ENCODE data around the gene PSG7.
"Not testable (repeated sequence)": the region's sequence is repeated elsewhere in the genome, so short reads cannot be mapped to it uniquely, and the experiment has no call there.

PSG7 gene

DNA sequence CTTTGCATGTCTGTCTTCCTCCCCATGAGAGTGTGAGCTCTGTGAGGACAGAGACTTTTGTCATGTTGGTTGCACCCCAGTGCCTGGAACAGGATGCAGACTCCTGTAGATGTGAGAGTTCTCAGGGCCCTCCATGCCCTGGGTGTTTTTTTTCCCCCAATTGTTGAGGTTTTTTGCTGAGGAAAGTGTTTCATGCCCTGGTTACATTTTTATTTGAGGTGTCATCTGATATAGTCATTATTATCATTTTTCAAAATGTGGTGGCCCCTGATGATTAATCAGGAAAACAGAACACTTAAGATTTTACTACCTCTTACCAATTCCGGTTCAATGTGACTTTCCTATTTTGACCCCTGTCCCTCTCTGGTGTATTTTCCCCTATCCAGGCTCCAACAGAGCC is 20.1 kb downstream of the PSG7 start:
- DNase-seq (ENCODE audit: low read depth in 2 of 2), result not testable (repeated sequence)

DNA sequence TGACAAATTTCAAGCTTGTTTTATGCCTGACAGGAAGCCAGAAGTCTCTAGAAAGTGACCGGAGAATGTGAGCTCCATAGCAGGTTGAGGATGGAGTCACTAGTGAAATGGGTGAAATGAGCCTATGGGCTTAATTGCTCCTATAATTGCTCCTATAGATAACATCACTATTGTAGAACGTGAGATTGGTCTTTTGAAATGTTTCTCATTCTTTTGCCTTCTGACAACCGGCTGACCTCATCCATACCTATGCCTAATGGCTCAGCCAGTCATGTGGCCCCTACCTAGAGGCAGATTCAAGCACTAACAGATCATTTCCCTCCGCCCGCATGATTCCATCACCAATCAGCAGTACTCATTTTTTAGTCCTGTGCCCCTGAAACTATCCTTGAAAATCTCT is 23.5 kb downstream of the PSG7 start:
- DNase-seq (ENCODE audit: low read depth in 2 of 2), result not testable (repeated sequence)

DNA sequence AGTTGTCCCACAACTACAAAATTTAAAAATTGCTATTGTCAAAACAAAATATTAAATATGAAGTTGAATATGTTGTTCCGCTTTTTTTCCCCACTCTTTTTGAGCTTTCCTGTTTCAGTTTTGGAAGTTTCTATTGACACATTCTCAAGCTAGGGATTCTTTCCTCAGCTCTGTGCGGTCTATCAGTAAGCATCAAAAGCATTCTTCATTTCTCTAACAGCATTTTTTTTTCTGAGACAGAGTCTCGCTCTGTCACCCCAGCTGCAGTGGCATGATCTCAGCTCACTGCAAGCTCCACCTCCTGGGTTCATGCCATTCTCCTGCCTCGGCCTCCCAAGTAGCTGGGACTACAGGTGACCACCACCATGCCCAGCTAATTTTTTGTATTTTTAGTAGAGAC is 24.1 kb downstream of the PSG7 start:
- DNase-seq (ENCODE audit: low read depth in 2 of 2), result not testable (repeated sequence)

DNA sequence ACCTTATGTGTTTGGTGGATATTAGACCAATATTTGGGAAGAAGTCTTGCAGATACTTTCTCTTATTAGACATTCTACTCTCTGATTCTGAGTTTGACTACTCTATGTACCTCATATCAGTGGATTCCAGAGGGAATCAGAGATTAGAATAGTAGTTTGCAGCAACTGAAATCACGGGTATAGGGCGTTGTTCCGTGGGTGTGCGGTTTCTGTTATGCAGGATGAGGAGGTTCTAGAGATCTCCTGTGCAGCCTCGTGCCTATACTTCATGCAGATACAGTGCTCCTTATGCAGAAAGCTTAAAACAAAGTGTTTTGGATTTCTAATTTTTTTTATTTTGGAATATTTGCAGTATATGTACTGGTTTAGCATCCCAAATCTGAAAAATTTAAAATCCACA is 25.3 kb downstream of the PSG7 start:
- DNase-seq (ENCODE audit: low read depth in 2 of 2), result not testable (repeated sequence)

DNA sequence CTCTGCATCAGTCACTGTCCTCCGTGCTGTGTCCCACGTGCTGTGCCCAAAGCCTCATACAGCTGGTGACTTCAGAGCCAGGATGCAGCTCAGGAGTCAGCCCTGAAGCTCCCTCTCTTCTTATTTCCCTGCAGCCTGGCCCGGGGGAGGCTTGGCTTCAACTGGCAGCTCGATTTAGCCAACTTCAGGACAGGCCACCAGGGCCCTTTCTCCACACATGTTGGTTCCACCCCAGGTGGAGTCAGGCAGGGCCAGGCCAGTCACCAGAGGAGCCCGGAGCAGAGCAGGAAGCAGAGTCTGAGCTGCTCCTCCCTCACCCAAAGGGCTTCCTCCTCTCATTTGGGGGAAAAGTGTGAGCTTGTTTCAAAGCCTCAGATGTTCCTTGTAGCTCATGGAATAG is 30.8 kb downstream of the PSG7 start:
- not testable (repeated sequence) for DNase-seq (ENCODE audit: low read depth in 2 of 2)

DNA sequence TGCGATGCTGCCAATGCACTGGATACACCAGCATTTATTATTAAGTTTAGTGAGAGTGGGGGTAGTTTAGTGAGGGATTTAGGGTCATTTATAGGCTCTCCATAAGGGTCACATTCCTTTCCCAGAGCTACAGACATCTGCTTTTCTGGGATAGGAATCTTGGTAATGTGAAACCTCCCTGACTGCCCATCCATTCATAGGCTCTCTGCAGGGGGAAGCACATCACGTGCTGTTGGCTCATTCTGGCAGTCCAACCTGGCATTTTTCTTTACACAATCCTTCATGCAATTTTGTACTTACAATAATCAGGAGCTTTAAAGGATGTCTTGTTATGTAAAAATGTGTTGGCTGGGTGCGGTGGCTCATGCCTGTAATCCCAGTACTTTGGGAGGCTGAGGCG is 36.4 kb downstream of the PSG7 start:
- not testable (repeated sequence) for DNase-seq (ENCODE audit: low read depth in 2 of 2)

DNA sequence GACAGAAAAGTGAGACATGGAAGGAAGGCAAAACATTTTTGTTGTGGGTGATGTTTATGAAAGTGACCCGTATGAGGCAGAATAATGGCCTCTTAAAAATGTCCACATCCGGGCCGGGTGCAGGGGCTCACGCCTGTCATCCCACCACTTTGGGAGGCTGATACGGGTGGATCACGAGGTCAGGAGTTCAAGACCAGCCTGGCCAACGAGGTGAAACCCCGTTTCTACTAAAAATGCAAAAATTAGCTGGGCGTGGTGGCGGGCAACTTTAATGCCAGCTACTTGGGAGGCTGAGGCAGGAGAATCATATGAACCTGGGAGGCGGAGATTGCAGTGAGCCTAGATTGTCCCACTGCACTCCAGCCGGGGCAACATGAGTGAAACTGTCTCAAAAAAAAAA is 37.3 kb downstream of the PSG7 start:
- not testable (repeated sequence) for DNase-seq (ENCODE audit: low read depth in 2 of 2)

DNA sequence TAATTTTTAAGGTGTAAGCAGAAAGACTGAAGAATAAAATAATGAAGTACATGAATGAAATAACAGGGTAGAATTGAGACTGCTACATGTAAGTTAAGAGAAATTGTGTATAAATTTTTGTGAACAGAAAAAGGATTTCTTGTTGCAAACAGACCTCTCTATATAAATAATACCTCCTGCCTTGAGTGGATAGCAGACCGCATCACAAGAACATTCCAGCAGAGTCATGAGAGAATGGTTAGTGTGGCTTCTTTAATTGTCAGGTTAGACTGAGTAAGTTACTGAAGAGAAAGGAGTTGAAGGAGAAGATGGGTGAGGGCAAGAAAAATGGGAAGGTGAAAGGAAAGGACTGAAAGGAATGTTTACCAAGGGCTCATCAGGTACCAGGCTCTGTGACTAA is 37.9 kb downstream of the PSG7 start:
- DNase-seq (ENCODE audit: low read depth in 2 of 2), result not testable (repeated sequence)

DNA sequence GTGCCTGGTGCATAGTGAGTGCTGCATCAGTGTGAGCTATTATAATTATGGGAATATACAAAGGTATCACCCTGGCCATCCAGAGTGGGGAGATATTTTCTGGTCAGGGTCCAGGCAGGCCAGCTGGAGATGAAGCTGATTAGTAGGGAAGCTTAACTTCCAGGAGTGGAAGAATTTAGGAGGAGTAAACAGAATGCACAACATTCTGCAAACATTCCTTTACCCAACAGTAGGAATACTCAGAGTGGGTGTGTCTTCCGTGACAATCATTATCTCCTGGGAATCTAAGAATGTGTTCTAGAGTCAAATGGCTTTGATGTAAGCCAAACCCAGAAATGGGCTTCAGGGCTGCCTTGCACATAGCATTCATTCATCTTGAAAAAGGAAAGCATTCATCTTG is 38.4 kb downstream of the PSG7 start:
- not testable (repeated sequence) for DNase-seq (ENCODE audit: low read depth in 2 of 2)

DNA sequence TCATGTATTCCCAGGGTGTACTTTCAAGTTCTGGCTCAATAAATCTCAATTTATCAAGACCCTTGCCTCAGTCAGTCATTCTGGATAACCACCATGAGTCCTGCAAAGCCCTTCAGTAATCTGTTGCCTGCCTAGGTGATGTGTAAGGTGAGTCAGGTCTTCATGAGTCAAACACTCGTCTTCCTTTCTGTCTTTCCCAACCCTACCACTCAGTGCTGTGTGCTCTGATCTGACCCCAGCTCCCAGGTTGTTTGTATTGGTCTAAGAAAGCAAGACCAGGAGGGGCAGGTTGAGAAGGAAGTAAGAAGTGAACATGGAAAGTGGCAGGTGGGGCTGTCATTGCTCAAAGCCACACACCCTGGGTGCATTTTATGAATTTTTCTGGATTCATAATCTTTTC is 39.3 kb downstream of the PSG7 start:
- DNase-seq (ENCODE audit: low read depth in 2 of 2), result not testable (repeated sequence)

DNA sequence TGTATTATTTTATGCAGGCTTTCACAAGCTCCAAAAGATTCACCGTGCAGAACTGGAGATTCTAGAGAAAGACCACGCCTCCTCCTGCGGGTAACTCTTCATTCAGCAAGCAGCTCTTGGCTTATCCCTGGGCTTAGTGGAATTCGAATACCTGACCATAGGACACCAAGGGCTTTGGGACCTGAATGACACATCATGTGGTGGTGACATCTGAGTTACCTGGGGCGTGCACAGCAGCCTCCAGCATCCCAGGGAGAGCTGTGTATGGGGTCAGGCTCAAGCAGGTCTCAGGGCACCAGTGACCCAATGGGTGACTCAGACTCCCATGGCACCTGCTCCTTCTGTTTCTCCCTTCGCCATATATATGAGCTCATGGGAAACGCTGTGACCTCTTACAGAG is 46.6 kb downstream of the PSG7 start:
- DNase-seq (ENCODE audit: low read depth in 2 of 2), result not testable (repeated sequence)

DNA sequence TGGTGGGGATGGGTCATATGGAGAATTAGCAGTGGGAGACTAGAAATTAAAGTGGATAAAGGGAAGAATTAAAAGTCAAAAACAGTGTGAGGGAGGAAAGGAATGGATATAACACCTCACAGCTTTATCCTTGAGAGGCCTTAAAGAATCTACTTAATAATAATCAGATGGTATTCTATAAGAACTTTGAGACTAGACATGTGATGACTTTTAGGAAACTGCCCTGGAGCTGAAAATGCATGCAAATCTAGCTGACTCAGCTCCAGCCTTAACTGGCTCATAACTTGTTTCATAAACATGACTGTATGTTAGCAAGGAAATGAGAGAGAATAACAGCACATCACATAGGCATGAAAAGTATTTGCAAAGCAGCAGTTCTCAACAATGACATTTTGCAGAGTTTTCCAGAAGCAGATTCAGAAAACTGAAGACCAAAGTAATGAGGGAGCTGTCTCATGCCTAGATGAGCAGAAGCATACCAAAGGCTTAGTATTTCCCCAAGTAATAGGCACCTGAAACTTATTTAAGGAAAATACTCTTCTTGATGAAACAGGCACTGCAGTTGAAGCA is 49.0 kb downstream of the PSG7 start:
- DNase-seq (ENCODE audit: low read depth in 2 of 2), result not testable (repeated sequence)

DNA sequence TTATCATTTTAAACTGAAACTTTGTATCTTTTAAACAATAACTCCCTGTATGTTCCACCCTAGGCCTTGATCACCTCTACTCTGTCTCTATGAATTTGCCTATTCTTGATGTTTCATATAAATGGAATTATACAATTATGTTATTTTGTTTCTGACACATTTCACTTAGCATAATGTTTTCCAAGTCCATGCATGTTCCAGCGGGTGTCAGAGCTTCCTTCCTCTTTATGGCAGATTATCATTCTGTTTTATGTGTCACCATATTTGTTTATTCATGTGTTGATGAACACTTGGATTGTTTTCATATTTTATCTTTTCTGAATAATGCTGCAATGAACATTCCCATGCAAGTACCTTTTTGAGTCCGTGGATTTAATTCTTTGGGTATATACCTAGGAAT is 54.3 kb downstream of the PSG7 start:
- DNase-seq (ENCODE audit: low read depth in 2 of 2), result not testable (repeated sequence)

DNA sequence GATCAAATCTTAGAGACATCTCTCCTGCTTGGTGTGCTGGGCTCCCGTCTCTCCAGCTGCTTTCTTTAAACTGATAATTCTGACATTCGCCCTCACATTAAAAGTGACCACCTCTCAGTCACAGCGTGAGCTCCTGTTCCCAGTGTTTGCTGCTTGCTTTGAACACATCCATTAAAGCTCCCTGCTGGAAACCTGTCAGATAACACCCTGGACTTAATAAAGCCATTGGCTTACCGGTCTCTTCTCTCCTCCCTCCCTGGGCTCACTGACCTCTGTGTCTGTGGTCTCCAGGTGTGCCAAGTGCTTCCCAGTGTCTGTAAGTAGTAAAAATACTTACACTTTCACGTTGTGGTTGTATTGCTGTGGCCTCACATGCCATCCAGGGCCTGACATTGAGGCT is 55.0 kb downstream of the PSG7 start:
- not testable (repeated sequence) for DNase-seq (ENCODE audit: low read depth in 2 of 2)

DNA sequence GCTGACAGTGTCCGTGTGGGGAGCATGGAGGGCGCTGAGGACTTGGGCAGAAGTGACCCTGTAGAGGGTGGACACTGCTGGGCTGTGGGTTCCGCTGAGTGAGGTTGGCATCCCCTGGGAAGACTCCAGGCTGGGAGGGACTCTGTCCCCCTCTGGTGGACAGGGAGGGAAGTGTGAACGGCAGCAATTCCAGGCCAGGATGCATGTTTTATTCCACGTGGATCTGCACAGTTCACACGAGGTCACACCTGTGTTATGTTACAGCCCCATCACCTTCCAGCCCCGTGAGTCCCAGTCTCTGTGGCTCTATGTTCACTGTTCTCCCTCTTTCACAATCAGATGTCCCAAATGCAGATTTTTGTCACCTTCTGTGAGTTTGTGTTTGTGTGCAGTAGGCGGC is 55.7 kb downstream of the PSG7 start:
- not testable (repeated sequence) for DNase-seq (ENCODE audit: low read depth in 2 of 2)

DNA sequence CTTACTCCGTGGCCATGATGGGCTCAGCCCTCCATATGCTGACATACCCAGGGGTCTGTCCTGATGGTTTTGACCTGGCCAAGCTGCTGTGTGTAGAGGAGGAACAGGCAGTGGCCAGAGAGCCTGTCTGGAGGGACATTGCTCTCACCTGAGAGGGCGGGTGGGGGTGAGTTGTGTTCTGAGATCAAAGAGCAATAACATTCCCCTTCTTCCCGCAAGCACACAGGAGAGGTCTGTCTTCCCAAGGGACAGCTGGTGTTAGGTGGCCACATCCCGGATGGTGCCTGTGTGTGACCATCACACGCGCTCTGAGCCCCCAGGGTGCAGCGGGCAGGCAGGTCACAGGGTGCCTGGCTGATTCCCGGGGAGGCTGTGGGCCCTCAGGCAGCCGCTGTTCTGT is 56.4 kb downstream of the PSG7 start:
- not testable (repeated sequence) for DNase-seq (ENCODE audit: low read depth in 2 of 2)

DNA sequence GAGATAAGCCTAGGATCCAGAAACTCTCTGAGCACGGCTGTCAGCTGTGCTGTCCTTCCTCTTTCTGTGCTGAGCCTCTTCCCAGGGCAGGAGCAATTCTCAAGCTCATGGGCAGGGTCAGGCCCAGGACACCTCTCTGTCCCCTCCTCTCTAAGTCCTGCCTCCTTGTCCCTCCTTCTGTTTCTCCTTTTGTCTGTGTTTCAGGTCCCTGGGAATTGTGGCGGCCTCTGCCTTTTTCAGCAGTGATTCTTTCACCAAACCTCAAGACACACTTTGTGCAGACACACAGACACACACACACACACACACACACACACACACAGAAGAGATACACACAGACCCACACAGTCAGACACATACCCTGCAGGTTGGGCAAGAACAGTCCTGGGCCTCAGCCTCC is 57.4 kb downstream of the PSG7 start, which contains the start of gene PSG1:
Gene PSG1 (minus strand): TSS at position 101 of the 400 bp plus-strand sequence. CDS start 132 bp downstream, outside the sequence.
- DNase-seq (ENCODE audit: low read depth in 2 of 2), result no peak

DNA sequence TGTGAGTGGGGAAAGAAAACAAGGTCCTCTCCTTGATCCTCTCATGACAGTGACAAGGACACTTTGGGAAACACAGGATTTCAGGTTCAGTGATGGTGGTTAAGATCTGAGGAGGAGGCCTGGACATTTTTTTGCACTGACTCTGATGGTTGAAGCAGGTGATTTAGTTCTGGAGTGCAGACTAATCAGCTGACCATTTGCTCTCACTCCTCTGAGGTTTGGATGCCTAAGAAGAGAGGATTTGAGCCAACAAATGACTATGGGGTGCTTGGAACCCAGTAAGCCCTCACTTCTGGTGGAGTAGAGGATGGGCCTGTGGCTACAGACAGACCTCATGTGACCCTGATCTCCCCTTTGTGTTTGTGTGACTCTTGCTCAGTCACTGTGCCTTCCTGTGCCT is 60.4 kb downstream of the PSG7 start:
- not testable (repeated sequence) for DNase-seq (ENCODE audit: low read depth in 2 of 2)

DNA sequence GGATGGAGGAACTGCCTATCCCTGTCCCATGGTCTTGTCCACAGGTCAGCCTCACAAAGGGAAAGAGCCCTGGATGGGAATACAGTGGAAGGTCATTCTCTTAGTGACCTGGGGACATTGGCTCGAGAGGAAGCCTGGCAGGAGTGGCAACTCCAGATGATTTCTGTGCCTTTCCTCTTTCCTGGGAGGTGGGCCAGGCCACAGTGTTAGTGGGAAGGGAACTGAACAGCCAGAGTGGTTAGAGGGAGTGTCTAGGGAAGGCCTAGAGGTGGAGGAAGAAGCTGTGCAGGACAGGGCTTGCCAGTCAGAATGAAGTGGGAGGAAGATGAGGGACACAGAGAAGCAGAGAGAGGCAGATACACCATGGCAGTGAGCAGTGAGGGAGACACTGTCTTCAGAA is 61.1 kb downstream of the PSG7 start:
- not testable (repeated sequence) for DNase-seq (ENCODE audit: low read depth in 2 of 2)

DNA sequence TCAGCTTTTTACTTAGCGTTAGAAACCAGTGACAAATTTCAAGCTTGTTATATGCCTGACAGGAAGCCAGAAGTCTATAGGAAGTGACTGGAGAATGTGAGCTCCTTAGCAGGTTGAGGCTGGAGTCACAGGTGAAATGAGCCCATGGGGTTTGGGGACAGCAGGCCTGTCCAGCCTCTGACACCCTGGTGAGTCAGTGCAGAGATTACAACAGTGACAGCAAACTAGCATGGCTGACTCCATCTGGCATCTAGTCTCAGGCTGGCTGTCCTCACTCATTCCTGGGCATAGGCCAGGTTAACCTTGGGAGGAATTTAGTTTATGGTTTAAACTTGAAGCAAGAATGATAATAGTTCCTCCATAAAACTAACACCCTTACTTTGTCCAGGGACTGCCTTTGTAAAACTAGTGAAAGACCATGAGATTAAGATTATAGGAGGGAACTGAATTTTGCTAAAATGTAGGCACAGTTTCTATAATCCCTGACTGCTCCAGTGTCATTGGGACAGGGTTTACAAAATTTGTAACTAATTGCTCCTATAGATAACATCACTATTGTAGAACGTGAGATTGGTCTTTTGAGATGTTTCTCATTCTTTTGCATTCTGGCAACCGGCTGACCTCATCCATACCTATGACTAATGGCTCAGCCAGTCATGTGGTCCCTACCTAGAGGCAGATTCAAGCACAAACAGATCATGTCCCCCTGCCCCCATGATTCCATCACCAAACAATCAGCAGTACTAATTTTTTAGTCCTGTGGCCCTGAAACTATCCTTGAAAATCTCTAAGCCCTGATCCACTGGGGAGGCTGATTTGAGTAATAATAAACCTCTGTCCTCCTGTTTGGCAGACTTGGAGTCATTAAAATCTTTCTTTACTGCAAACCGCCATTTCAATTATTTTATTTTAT is 61.9 kb downstream of the PSG7 start:
- not testable (repeated sequence) for DNase-seq (ENCODE audit: low read depth in 2 of 2)

DNA sequence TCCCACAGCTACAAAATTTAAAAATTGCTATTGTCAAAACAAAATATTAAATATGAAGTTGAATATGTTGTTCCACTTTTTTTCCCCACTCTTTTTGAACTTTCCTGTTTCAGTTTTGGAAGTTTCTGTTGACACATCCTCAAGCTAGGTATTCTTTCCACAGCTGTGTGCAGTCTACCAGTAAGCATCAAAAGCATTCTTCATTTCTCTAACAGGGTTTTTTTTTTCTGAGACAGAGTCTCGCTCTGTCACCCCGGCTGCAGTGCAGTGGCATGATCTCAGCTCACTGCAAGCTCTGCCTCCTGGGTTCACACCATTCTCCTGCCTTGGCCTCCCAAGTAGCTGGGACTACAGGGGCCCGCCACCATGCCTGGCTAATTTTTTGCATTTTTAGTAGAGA is 62.9 kb downstream of the PSG7 start:
- not testable (repeated sequence) for DNase-seq (ENCODE audit: low read depth in 2 of 2)
